GM18951 (cell line): ENCODE results near the gene PGAP6.

Source experiments
- POLR2A ChIP-seq: IDR thresholded peaks from 4 replicates; pipeline ENCODE4 v1.6.1; 2011; ENCODE audit warnings: mild to moderate bottlenecking; ENCODE audit not compliant: insufficient read length, insufficient read depth; ENCODE audit errors: extremely low read depth
- in situ Hi-C: fragments of 300-500 bp; cut with MboI; formaldehyde crosslinking; loops from one replicate; pipeline ENCODE4 v1.12.0; 2022; ENCODE audit warnings: low sequenced_read_pairs, mixed read lengths, inconsistent platforms; ENCODE audit not compliant: unreplicated experiment

The PGAP6 gene

GRCh38 chr16:322476-323143 lies 59.2 kb downstream of the PGAP6 start:
- in situ Hi-C loops, result no loop called here
- no peak for TF ChIP-seq POLR2A

GRCh38 chr16:321532-321931 lies 60.2 kb downstream of the PGAP6 start:
- in situ Hi-C loops, result no loop called here
- TF ChIP-seq POLR2A, result no peak
